GM13976 (cell line): ENCODE results near the gene GPATCH2.

ENCODE experiments used
- DNase-seq: peaks from one replicate; pipeline ENCODE4 v3.0.0; 2012; ENCODE audit warnings: low spot score
- CTCF ChIP-seq: IDR thresholded peaks from 2 replicates; pipeline ENCODE4 v1.5.1; 2012; ENCODE audit warnings: borderline replicate concordance, mild to moderate bottlenecking; ENCODE audit not compliant: insufficient read depth; ENCODE audit errors: extremely low read depth, missing control alignments, control extremely low read depth
- in situ Hi-C: fragments of 300-500 bp; cut with MboI; formaldehyde crosslinking; loops from one replicate; pipeline ENCODE4 v1.12.0; 2022; ENCODE audit warnings: low sequenced_read_pairs, mixed read lengths, inconsistent platforms; ENCODE audit not compliant: unreplicated experiment

GPATCH2 gene

GRCh38 chr1:217465102-217465501 lies 165.8 kb downstream of the GPATCH2 start:
- TF ChIP-seq CTCF = no peak
- no peak for DNase-seq
- in situ Hi-C loops = no loop called here

- TF ChIP-seq CTCF = no peak
- in situ Hi-C loops = no loop called here
Measured at GRCh38 chr1:217462666-217463065, 168.2 kb downstream of the GPATCH2 start.

GRCh38 chr1:217462159-217462558 lies 168.7 kb downstream of the GPATCH2 start:
- DNase-seq = no peak
- TF ChIP-seq CTCF = no peak
- in situ Hi-C loops = no loop called here

More at GRCh38 chr1:217462666-217463065, 168.2 kb downstream of the GPATCH2 start:
- DNase-seq = no peak

DNA sequence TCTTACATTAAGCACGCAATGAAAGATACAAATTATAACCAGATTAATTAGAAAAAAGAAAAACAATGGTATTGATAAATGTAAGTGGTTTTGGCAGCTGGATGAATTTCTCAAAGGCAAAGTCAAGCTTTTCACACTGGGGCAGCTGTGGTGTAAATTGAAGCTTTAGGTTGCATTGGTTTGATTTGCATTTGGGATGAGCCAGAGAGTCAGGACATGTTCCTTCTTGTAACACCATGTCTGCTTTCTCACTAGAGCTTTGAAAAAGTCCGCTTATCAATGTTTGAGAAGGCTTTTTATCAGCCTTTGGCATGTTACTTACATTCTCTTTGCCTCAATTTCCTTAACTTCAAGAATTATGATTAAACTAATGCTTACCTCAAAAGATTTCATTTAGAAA lies 173.9 kb downstream of the GPATCH2 start:
- no peak for TF ChIP-seq CTCF
- DNase-seq = no peak
- in situ Hi-C loops = no loop called here

- TF ChIP-seq CTCF = no peak
- in situ Hi-C loops = no loop called here
Measured at GRCh38 chr1:217456261-217456660, 174.6 kb downstream of the GPATCH2 start.

GRCh38 chr1:217453816-217454215 lies 177.1 kb downstream of the GPATCH2 start:
- no peak for TF ChIP-seq CTCF
- in situ Hi-C loops = no loop called here
- DNase-seq = no peak

More at GRCh38 chr1:217456261-217456660, 174.6 kb downstream of the GPATCH2 start:
- no peak for DNase-seq

- no peak for TF ChIP-seq CTCF
- no peak for DNase-seq
- in situ Hi-C loops = no loop called here
Measured at GRCh38 chr1:217449370-217449769, 181.5 kb downstream of the GPATCH2 start.
